ENCODE data around the gene PNCK. TPM values are rescaled to one million over a fixed set of nuclear protein-coding genes. Genes with fewer than 3 reads are reported as not detected.

The PNCK gene
- total RNA-seq, 1 experiment from 2014 or later = 0.84 TPM

DNA sequence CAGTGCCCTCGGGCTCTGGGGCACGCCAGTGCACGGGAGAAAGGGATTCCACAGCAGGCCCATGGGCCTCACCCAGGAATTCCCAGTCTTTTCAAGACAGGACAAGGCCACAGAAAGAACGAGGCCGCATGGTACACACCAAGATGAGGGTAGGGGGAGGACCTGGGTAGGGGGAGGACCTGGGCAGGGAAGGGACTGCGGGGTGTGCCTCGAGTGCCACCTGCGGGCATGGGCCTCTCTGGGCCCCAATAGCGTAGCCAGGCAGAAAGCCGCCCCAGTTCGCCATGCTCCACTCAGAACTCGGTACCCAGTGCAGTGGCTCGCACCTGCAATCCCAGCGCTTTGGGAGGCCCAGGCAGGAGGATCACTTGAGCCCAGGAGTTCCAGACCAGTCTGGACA, 40.6 kb downstream of the PNCK start:
- Histone ChIP-seq H3K9ac (ENCODE audit: low read length) (no peak overlapping the region), H3K79me2 (ENCODE audit: insufficient read depth, low read length) (no peaks in the 10 kb centered on the region), H3K36me3 (ENCODE audit: control insufficient read depth in 1 of 2, insufficient read depth in 2 of 2, low read length in 2 of 2) (no peaks in the 10 kb centered on the region), H4K20me1 (ENCODE audit: insufficient read depth) (no peaks in the 10 kb centered on the region), H3K4me2 (ENCODE audit: low read length) (no peak overlapping the region), H3K4me3 (replicated peaks in 1 of 2; ENCODE audit: low read depth in 1 of 2, low read length in 2 of 2) (no peak overlapping the region), H3K4me1 (ENCODE audit: control insufficient read depth in 1 of 2, insufficient read depth in 2 of 2, low read length in 2 of 2) (no peaks in the 10 kb centered on the region), H2AFZ (ENCODE audit: low read depth, low read length, poor library complexity, severe bottlenecking) (no peak overlapping the region), H3K27me3 (ENCODE audit: insufficient read depth, low read length) (no peaks in the 10 kb centered on the region), H3K27ac (ENCODE audit: low read depth, low read length) (no peak overlapping the region), H3K9me2 (ENCODE audit: insufficient read depth) (no peaks in the 10 kb centered on the region), H3K9me3 (ENCODE audit: control insufficient read depth in 1 of 2, insufficient read depth in 1 of 2, low read depth in 1 of 2, low read length in 2 of 2) (no peaks in the 10 kb centered on the region)
- intact Hi-C loops (cut with micrococcal nuclease) = no loop called here
- DNase-seq (ENCODE audit: low read depth, low spot score) (no peak), ATAC-seq (no peak)
- ChIA-PET POLR2A (no interaction called here), RAD21 (ENCODE audit: low non-redundant PET in 1 of 2, low total read pairs in 2 of 2, uncharacterized antibody in 2 of 2, unreplicated experiment in 2 of 2) (no interaction called here), CTCF (no interaction called here)
- BruUV-seq (replicated peaks) = no TSS peak
- no peak for TF ChIP-seq SRF (IDR thresholded peaks at IDR 0.05; ENCODE audit: low read depth)
- no peak for TF ChIP-seq YY1 (IDR thresholded peaks at IDR 0.05; ENCODE audit: extremely low read depth, insufficient replicate concordance, low read depth, low read length)
- TF ChIP-seq EZH2 (IDR thresholded peaks at IDR 0.05) = no peak
- no peak for TF ChIP-seq CBX3 (IDR thresholded peaks at IDR 0.05; ENCODE audit: low read depth)
- no peak for TF ChIP-seq EZH2phosphoT487 (IDR thresholded peaks at IDR 0.05; ENCODE audit: borderline replicate concordance)
- TF ChIP-seq POLR2AphosphoS5 (IDR thresholded peaks at IDR 0.05; ENCODE audit: low read depth, low read length) = no peak
- TF ChIP-seq SP1 (IDR thresholded peaks at IDR 0.05; ENCODE audit: low read depth) = no peak
- no peak for TF ChIP-seq ZNF274 (IDR thresholded peaks at IDR 0.05; ENCODE audit: low read depth, low read length)
- TF ChIP-seq RAD21 (IDR thresholded peaks at IDR 0.05; ENCODE audit: low read depth) = no peak
- TF ChIP-seq, protein P1, sequence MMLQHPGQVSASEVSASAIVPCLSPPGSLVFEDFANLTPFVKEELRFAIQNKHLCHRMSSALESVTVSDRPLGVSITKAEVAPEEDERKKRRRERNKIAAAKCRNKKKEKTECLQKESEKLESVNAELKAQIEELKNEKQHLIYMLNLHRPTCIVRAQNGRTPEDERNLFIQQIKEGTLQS (IDR thresholded peaks at IDR 0.05) = no peak
- TF ChIP-seq, protein P2, sequence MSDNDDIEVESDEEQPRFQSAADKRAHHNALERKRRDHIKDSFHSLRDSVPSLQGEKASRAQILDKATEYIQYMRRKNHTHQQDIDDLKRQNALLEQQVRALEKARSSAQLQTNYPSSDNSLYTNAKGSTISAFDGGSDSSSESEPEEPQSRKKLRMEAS (IDR thresholded peaks at IDR 0.05) = no peak
- TF ChIP-seq TCF7L2 (IDR thresholded peaks at IDR 0.05; ENCODE audit: borderline replicate concordance, extremely low read depth, insufficient read depth, insufficient read length) = no peak

DNA sequence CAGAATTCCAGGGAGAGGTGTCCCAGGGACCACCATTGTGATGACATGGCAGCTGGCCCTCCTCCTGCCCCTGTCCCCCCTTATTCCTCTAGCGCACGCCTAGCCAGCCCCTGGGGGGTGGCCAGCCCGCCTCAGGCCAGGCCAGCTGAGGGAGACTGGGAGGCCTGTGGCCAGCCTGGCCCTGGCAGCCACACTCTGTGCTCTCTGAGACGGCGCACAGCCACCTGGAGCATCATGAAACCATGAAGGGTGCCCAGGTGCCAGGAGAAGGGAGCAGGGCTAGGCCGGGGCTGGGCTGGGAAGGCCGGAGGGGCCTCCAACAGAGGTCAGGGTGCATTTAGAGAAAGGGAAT, 41.0 kb downstream of the PNCK start:
- no peaks in the 10 kb centered on the region for H3K9me2 ChIP-seq (ENCODE audit: insufficient read depth)
- CTCF ChIA-PET = no interaction called here
- H3K4me1 ChIP-seq (ENCODE audit: control insufficient read depth in 1 of 2, insufficient read depth in 2 of 2, low read length in 2 of 2) = no peaks in the 10 kb centered on the region
- H3K79me2 ChIP-seq (ENCODE audit: insufficient read depth, low read length) = no peaks in the 10 kb centered on the region
- no peaks in the 10 kb centered on the region for H3K9me3 ChIP-seq (ENCODE audit: control insufficient read depth in 1 of 2, insufficient read depth in 1 of 2, low read depth in 1 of 2, low read length in 2 of 2)
- TF ChIP-seq SP1 (IDR thresholded peaks at IDR 0.05; ENCODE audit: low read depth) = no peak
- TF ChIP-seq FOSL1 (IDR thresholded peaks at IDR 0.05; ENCODE audit: low read depth) = no peak
- no peak for TF ChIP-seq JUND (IDR thresholded peaks at IDR 0.05)
- no peak for TF ChIP-seq ZFX (IDR thresholded peaks at IDR 0.05)
- no peak for TF ChIP-seq ELF1 (IDR thresholded peaks at IDR 0.05; ENCODE audit: borderline replicate concordance, low read depth)
- TF ChIP-seq ZNF274 (IDR thresholded peaks at IDR 0.05; ENCODE audit: low read depth, low read length) = no peak
- TF ChIP-seq RAD21 (IDR thresholded peaks at IDR 0.05; ENCODE audit: low read depth) = no peak
- no peak for TF ChIP-seq SIN3A (IDR thresholded peaks at IDR 0.05; ENCODE audit: low read depth)
- no peak for TF ChIP-seq POLR2A (IDR thresholded peaks at IDR 0.05; ENCODE audit: borderline replicate concordance, extremely low read depth, insufficient read depth, insufficient read length)
- TF ChIP-seq YY1 (IDR thresholded peaks at IDR 0.05; ENCODE audit: extremely low read depth, insufficient replicate concordance, low read depth, low read length) = no peak
- no peak for TF ChIP-seq CEBPB (IDR thresholded peaks at IDR 0.05; ENCODE audit: low read depth)
- TF ChIP-seq POLR2AphosphoS5 (IDR thresholded peaks at IDR 0.05; ENCODE audit: low read depth, low read length) = no peak
- H3K36me3 ChIP-seq (ENCODE audit: control insufficient read depth in 1 of 2, insufficient read depth in 2 of 2, low read length in 2 of 2) = no peaks in the 10 kb centered on the region
- BruUV-seq (replicated peaks) = no TSS peak
- no peaks in the 10 kb centered on the region for H4K20me1 ChIP-seq (ENCODE audit: insufficient read depth)
- no peak overlapping the region for H3K27ac ChIP-seq (ENCODE audit: low read depth, low read length)
- RAD21 ChIA-PET (ENCODE audit: low non-redundant PET in 1 of 2, low total read pairs in 2 of 2, uncharacterized antibody in 2 of 2, unreplicated experiment in 2 of 2) = no interaction called here
- ATAC-seq = no peak
- no peak overlapping the region for H3K4me3 ChIP-seq (replicated peaks in 1 of 2; ENCODE audit: low read depth in 1 of 2, low read length in 2 of 2)
- H3K4me2 ChIP-seq (ENCODE audit: low read length) = no peak overlapping the region
- intact Hi-C loops (cut with micrococcal nuclease) = no loop called here
- no peaks in the 10 kb centered on the region for H3K27me3 ChIP-seq (ENCODE audit: insufficient read depth, low read length)
- no peak overlapping the region for H2AFZ ChIP-seq (ENCODE audit: low read depth, low read length, poor library complexity, severe bottlenecking)
- no peak overlapping the region for H3K9ac ChIP-seq (ENCODE audit: low read length)
- POLR2A ChIA-PET = no interaction called here
- DNase-seq (ENCODE audit: low read depth, low spot score) = no peak
